ENCODE data around the gene FAM111A. TPM values are rescaled to one million over a fixed set of nuclear protein-coding genes. Genes with fewer than 3 reads are reported as not detected.

FAM111A gene
- total RNA-seq, 1 experiment from 2014 or later: 20.1 TPM

DNA sequence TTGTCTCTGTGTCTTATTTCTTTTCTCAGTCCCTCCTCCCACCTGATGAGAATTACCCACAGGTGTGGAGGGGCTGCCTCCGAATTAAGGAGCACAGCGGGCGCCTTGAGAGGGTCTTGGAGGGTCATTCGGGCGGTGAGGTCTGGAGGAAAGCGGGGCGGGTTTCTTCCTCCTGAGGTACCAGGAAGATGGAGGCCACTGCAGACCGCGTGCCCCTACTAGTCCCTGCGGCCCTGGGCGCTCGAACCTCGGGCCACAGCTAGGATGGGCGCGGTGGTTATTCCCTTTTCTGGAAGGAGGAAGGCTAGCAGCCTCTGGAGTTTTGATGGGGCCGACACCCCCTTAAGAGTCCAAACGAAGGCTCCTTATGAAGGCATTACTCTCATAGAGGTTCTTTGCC, 5.5 kb upstream of the FAM111A start:
- Mint-ChIP-seq H3K4me1 (peaks cover 13 to 14% of the 10 kb centered on the region in 2 experiments), H3K9me3 (peaks cover 17 to 21% of the 10 kb centered on the region in 2 experiments), H3K4me3 (no peak overlapping the region), H3K27me3 (ENCODE audit: low read depth) (peaks cover 6% of the 10 kb centered on the region; the same call in 1 of the 2 replicates), H3K36me3 (ENCODE audit: insufficient read depth in 1 of 3, low read depth in 3 of 3) (peaks cover 21 to 33% (median 23%) of the 10 kb centered on the region in 3 experiments), H3K27ac (no peak overlapping the region)
- H3K27ac ChIP-seq (ENCODE audit: insufficient read length, low read depth, low read length): no peak overlapping the region
- no peak overlapping the region for H3K4me2 ChIP-seq (ENCODE audit: insufficient read depth, insufficient read length, low read length)
- no peak overlapping the region for H2BK20ac ChIP-seq (ENCODE audit: low read depth, low read length, poor library complexity, severe bottlenecking)
- no peak for TF ChIP-seq CTCF (conservative IDR thresholded peaks at IDR 0.05)
- H3K79me1 ChIP-seq (ENCODE audit: insufficient read depth, low read depth, low read length, poor library complexity, severe bottlenecking): no peaks in the 10 kb centered on the region
- H2BK15ac ChIP-seq (ENCODE audit: low read depth, low read length): no peak overlapping the region
- no peak overlapping the region for H2BK5ac ChIP-seq (ENCODE audit: insufficient read length, low read length)
- no peak overlapping the region for H3K9ac ChIP-seq (ENCODE audit: extremely low read depth, insufficient read length, low read length)
- H3K18ac ChIP-seq (ENCODE audit: insufficient read length, low read depth, low read length): no peak overlapping the region
- no peak overlapping the region for H3K23ac ChIP-seq (ENCODE audit: insufficient read length, low read depth, low read length)
- no peak overlapping the region for H3K56ac ChIP-seq (ENCODE audit: insufficient read length, low read depth, low read length)
- no peak overlapping the region for H2BK12ac ChIP-seq (ENCODE audit: insufficient read length, low read depth, low read length)
- no peak overlapping the region for H4K8ac ChIP-seq (replicated peaks; ENCODE audit: insufficient read length, low read depth, low read length)
- H3K9me3 ChIP-seq (ENCODE audit: control insufficient read depth, low read depth, low read length): peaks cover 12% of the 10 kb centered on the region
- no peak overlapping the region for H4K5ac ChIP-seq (ENCODE audit: insufficient read length, low read depth, low read length)
- H3K4me1 ChIP-seq (ENCODE audit: insufficient read depth, low read length): no peaks in the 10 kb centered on the region
- no peak overlapping the region for H2AK5ac ChIP-seq (ENCODE audit: insufficient read length, low read length)
- no peak overlapping the region for H3K14ac ChIP-seq (ENCODE audit: insufficient read depth, low read length)
- H4K91ac ChIP-seq (ENCODE audit: insufficient read length, low read depth, low read length): no peak overlapping the region
- H3K23me2 ChIP-seq (ENCODE audit: insufficient read length, low read depth, low read length, poor library complexity, severe bottlenecking): no peaks in the 10 kb centered on the region
- no peak overlapping the region for H2AFZ ChIP-seq (ENCODE audit: low read length)
- no peaks in the 10 kb centered on the region for H3K79me2 ChIP-seq (ENCODE audit: insufficient read depth, low read length)
- no peak for DNase-seq
- no peak overlapping the region for H2BK120ac ChIP-seq (ENCODE audit: low read depth, low read length, poor library complexity, severe bottlenecking)
- no CpG with 5 or more reads among the region's 17 CpGs for WGBS (ENCODE audit: extremely low coverage, insufficient read length, low lambda C conversion rate)
- no peaks in the 10 kb centered on the region for H4K20me1 ChIP-seq (ENCODE audit: control insufficient read depth, insufficient read depth, insufficient read length)
- no peaks in the 10 kb centered on the region for H3K27me3 ChIP-seq (ENCODE audit: insufficient read depth, low read length)
- H3K4ac ChIP-seq (ENCODE audit: low read depth, low read length): no peak overlapping the region
- no peak overlapping the region for H3T11ph ChIP-seq (ENCODE audit: low read length)
